Activated B cell treated with CpG ODN at 0.5 μM for 24 hours (primary cell): ENCODE results near the gene SLC9A3. TPM values are rescaled to one million over a fixed set of nuclear protein-coding genes. Genes with fewer than 3 reads are reported as not detected.

Experiments
- total RNA-seq: library from RNA; stranded (reverse); gene quantifications from 2 replicates; pipeline ENCODE4 v1.2.3, GENCODE V29; 2022

SLC9A3 gene
- total RNA-seq, 1 donor from 2014 or later: 0.20 TPM

Other genes starting within 250 kb of the SLC9A3 start
- 5.1 and 6.1 TPM in 2 replicates for gene AHRR, start 202.7 kb downstream of the SLC9A3 start, total RNA-seq
- gene EXOC3, start 81.3 kb downstream of the SLC9A3 start, total RNA-seq: 75.9 and 79.6 TPM in 2 replicates
- 15.1 and 17.4 TPM in 2 replicates for gene CEP72, start 87.9 kb upstream of the SLC9A3 start, total RNA-seq
- 0.04 TPM in 1 of 2 replicates, not detected in the other for gene TPPP, start 168.9 kb upstream of the SLC9A3 start, total RNA-seq